ENCODE results near the gene CHMP4B. TPM values are rescaled to one million over a fixed set of nuclear protein-coding genes. Genes with fewer than 3 reads are reported as not detected.

CHMP4B gene
- total RNA-seq, 1 experiment from 2014 or later, result 203 TPM

GRCh38 chr20:33851842-33852466 lies 40.8 kb downstream of the CHMP4B start:
- intact Hi-C loops (cut with micrococcal nuclease; ENCODE audit: unreplicated experiment), result no loop called here
- POLR2A ChIA-PET, result interaction anchor here (1.0 kb wide), 1 partner anchor 25 kb away, joined by 3 read pairs; no protein-coding TSS in a partner anchor
- CTCF ChIA-PET, result interaction anchor here (0.7 kb wide), 1 partner anchor 39 kb away, joined by 3 read pairs; no protein-coding TSS in a partner anchor

GRCh38 chr20:33852626-33853506 lies 41.7 kb downstream of the CHMP4B start:
- DNase-seq, result no peak
- BruUV-seq (replicated peaks), result no TSS peak
- H3K36me3 ChIP-seq (ENCODE audit: control insufficient read depth, insufficient read depth, low read length), result peaks cover 10% of the 10 kb centered on the region
- Mint-ChIP-seq H3K27me3 (ENCODE audit: insufficient read depth, unreplicated experiment) (no peaks in the 10 kb centered on the region), H3K9me3 (ENCODE audit: unreplicated experiment) (no peaks in the 10 kb centered on the region), H3K27ac (ENCODE audit: unreplicated experiment) (peak overlapping the region; percentile 30), H3K4me3 (ENCODE audit: unreplicated experiment) (no peak overlapping the region), H3K4me1 (ENCODE audit: low read depth, unreplicated experiment) (no peaks in the 10 kb centered on the region), H3K36me3 (ENCODE audit: insufficient read depth, unreplicated experiment) (peaks cover 84% of the 10 kb centered on the region)
- intact Hi-C loops (cut with micrococcal nuclease; ENCODE audit: unreplicated experiment), result no loop called here
- H3K4me1 ChIP-seq, result no peaks in the 10 kb centered on the region
- H3K27me3 ChIP-seq (replicated peaks; ENCODE audit: control insufficient read depth, insufficient read depth, low read length), result no peaks in the 10 kb centered on the region
- CTCF ChIA-PET, result interaction anchor here (0.7 kb wide), 1 partner anchor 40 kb away, joined by 3 read pairs; no protein-coding TSS in a partner anchor
- no peak for TF ChIP-seq CTCF (IDR thresholded peaks at IDR 0.05; ENCODE audit: insufficient read depth in 1 of 2, low read depth in 1 of 2, low read length in 1 of 2, severe bottlenecking in 1 of 2, unreplicated experiment in 1 of 2)
- POLR2A ChIA-PET, result no interaction called here
- no peak overlapping the region for H3K4me3 ChIP-seq (ENCODE audit: low read depth, low read length)
- H3K9me3 ChIP-seq, result no peaks in the 10 kb centered on the region

More at GRCh38 chr20:33851842-33852466, 40.8 kb downstream of the CHMP4B start:
- Mint-ChIP-seq H3K27me3 (ENCODE audit: insufficient read depth, unreplicated experiment) (no peaks in the 10 kb centered on the region), H3K27ac (ENCODE audit: unreplicated experiment) (peak overlapping the region; percentile 30), H3K36me3 (ENCODE audit: insufficient read depth, unreplicated experiment) (peaks cover 77% of the 10 kb centered on the region), H3K4me1 (ENCODE audit: low read depth, unreplicated experiment) (no peaks in the 10 kb centered on the region), H3K9me3 (ENCODE audit: unreplicated experiment) (no peaks in the 10 kb centered on the region), H3K4me3 (ENCODE audit: unreplicated experiment) (no peak overlapping the region)
- no peaks in the 10 kb centered on the region for H3K27me3 ChIP-seq (replicated peaks; ENCODE audit: control insufficient read depth, insufficient read depth, low read length)
- no peak for DNase-seq
- no peaks in the 10 kb centered on the region for H3K4me1 ChIP-seq
- BruUV-seq (replicated peaks), result no TSS peak
- TF ChIP-seq CTCF (IDR thresholded peaks at IDR 0.05; ENCODE audit: insufficient read depth in 1 of 2, low read depth in 1 of 2, low read length in 1 of 2, severe bottlenecking in 1 of 2, unreplicated experiment in 1 of 2), result no peak
- H3K9me3 ChIP-seq, result no peaks in the 10 kb centered on the region
- peaks cover 9% of the 10 kb centered on the region for H3K36me3 ChIP-seq (ENCODE audit: control insufficient read depth, insufficient read depth, low read length)
- H3K4me3 ChIP-seq (ENCODE audit: low read depth, low read length), result no peak overlapping the region

GRCh38 chr20:33853507-33853813 lies 42.3 kb downstream of the CHMP4B start:
- intact Hi-C loops (cut with micrococcal nuclease; ENCODE audit: unreplicated experiment), result no loop called here
- DNase-seq, result no peak
- Mint-ChIP-seq H3K27ac (ENCODE audit: unreplicated experiment) (no peak overlapping the region), H3K27me3 (ENCODE audit: insufficient read depth, unreplicated experiment) (no peaks in the 10 kb centered on the region), H3K4me3 (ENCODE audit: unreplicated experiment) (no peak overlapping the region), H3K4me1 (ENCODE audit: low read depth, unreplicated experiment) (no peaks in the 10 kb centered on the region), H3K36me3 (ENCODE audit: insufficient read depth, unreplicated experiment) (peaks cover 83% of the 10 kb centered on the region), H3K9me3 (ENCODE audit: unreplicated experiment) (no peaks in the 10 kb centered on the region)
- Histone ChIP-seq H3K4me1 (no peaks in the 10 kb centered on the region), H3K9me3 (no peaks in the 10 kb centered on the region), H3K36me3 (ENCODE audit: control insufficient read depth, insufficient read depth, low read length) (peaks cover 10% of the 10 kb centered on the region), H3K4me3 (ENCODE audit: low read depth, low read length) (no peak overlapping the region), H3K27me3 (replicated peaks; ENCODE audit: control insufficient read depth, insufficient read depth, low read length) (no peaks in the 10 kb centered on the region)
- ChIA-PET POLR2A (interaction anchor here (1.0 kb wide), 1 partner anchor 259 kb away, joined by 6 read pairs; the partner anchor contains the start of gene EIF2S2), CTCF (no interaction called here)
- no peak for TF ChIP-seq CTCF (IDR thresholded peaks at IDR 0.05; ENCODE audit: insufficient read depth in 1 of 2, low read depth in 1 of 2, low read length in 1 of 2, severe bottlenecking in 1 of 2, unreplicated experiment in 1 of 2)
- BruUV-seq (replicated peaks), result no TSS peak

Measured in Caco-2 (cell line).